DOHH2 (cell line): ENCODE results near the gene IZUMO1.

Experiments
- CTCF ChIP-seq: fragments of 200-600 bp; sonication (generic); IDR thresholded peaks from one replicate; pipeline ENCODE4 v1.5.1; 2014; ENCODE audit warnings: antibody characterized with exemption, mild to moderate bottlenecking, low read depth, low read length; ENCODE audit not compliant: poor library complexity, severe bottlenecking
- EZH2phosphoT487 ChIP-seq: fragments of 200-600 bp; sonication (generic); IDR thresholded peaks from 2 replicates; pipeline ENCODE4 v1.6.1; 2017; ENCODE audit warnings: borderline replicate concordance, mild to moderate bottlenecking, antibody characterized with exemption, low read length, moderate library complexity, mixed read lengths

GRCh38 chr19:48728911-48729664 lies 17.6 kb downstream of the IZUMO1 start:
- TF ChIP-seq CTCF (no peak), EZH2phosphoT487 (no peak)
